OCI-M1 (cell line): ENCODE results near the gene TGFBR3L.
"Not testable (repeated sequence)": the region's sequence is repeated elsewhere in the genome, so short reads cannot be mapped to it uniquely, and the experiment has no call there.

Source experiments
- DNase-seq: peaks from one replicate; lab custom pipeline; 2025; lab: John Stamatoyannopoulos, UW

The TGFBR3L gene

GRCh38 chr19:7917267-7918061, 2.8 kb downstream of the TGFBR3L start:
- peak; percentile 90 for DNase-seq

- not testable (repeated sequence) for DNase-seq
Measured at GRCh38 chr19:7918062-7918614, 3.5 kb downstream of the TGFBR3L start.

GRCh38 chr19:7918615-7919421, 4.2 kb downstream of the TGFBR3L start:
- peak; percentile 33 for DNase-seq

DNA sequence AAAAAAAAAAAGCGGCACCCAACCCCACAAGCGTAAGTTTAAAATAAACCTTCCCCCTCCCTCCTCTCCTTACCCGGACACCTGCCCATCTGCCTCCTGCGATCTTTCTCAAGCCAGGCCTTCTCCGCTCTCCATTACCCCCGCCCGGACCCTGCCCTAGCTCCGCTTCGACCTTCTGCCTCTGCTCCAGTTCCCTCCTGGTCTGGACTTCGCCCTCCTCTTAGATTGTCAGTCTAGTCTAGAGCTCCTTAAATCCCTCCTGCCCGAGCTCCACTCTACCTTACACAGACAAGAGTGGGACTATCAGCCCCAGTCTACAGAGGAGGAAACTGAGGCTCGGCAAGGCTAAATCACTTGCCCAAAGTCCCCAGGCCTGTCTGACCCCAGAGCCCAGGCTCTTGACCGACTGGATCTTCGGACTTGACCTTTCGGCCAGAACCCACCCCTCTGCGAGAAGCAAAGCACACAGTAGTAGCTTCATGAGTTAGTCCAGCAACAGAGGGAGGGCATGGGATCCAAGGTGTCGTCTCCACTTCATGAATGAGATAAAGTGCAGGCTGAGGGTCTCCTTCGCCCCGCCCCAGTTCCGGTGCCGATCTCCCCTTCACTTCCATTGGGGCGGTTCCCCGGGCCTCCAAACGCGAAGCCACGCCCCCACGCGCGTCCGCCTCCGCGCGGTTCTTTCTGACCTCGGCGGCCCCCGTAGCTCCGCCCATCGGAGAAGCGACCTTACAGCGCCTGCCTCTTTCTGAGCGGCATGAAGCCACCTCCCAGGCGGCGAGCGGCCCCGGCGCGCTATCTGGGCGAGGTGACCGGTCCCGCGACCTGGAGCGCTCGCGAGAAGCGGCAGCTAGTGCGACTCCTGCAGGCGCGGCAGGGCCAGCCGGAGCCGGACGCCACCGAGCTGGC, 5.2 kb downstream of the TGFBR3L start, which contains the start of gene SNAPC2:
Gene SNAPC2, plus strand, starts transcription at position 729 of the 909 bp plus-strand sequence. Its CDS starts 29 bp downstream, at position 758.
- peak; percentile 99 for DNase-seq

DNA sequence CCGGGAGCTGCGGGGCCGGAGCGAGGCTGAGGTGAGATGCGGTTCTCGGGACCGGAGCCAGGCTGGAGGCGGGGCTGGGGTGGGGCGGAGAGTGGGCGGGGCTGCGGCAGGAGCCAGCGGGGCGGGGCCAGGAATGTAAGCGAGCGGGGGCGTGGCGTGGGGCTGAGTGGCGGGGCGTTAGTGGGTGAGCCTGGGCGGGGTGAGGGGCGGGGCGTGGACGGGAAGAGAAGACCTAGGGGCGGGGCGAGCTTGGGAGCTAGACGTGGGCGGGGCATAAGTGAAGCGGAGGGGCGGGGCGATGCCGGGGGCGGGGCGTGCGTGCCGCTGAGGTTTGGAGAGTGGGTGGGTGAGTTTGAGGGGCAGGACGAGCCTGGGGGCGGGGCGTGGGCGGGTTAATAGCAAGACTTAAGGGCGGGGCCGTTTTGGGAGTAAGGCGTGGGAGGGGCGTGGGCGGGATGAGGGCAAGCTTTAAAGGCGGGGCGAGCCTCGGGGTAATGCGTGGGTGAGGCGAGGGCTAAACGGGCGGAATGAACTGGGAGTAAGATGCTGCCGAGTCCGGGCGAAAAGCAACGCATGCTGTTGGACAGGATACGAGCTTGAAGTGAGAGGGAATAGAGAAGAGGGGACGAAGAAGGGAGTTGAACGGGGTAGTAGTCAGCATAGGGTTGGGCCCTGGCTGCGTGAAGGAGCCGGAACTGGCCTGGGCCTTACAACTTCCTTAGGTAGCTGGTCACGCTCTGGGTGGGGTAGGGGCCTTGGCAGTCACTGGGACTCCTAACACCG, 6.1 kb downstream of the TGFBR3L start:
- peak; percentile 99 for DNase-seq

GRCh38 chr19:7921302-7921966, 6.8 kb downstream of the TGFBR3L start:
- no peak for DNase-seq

DNA sequence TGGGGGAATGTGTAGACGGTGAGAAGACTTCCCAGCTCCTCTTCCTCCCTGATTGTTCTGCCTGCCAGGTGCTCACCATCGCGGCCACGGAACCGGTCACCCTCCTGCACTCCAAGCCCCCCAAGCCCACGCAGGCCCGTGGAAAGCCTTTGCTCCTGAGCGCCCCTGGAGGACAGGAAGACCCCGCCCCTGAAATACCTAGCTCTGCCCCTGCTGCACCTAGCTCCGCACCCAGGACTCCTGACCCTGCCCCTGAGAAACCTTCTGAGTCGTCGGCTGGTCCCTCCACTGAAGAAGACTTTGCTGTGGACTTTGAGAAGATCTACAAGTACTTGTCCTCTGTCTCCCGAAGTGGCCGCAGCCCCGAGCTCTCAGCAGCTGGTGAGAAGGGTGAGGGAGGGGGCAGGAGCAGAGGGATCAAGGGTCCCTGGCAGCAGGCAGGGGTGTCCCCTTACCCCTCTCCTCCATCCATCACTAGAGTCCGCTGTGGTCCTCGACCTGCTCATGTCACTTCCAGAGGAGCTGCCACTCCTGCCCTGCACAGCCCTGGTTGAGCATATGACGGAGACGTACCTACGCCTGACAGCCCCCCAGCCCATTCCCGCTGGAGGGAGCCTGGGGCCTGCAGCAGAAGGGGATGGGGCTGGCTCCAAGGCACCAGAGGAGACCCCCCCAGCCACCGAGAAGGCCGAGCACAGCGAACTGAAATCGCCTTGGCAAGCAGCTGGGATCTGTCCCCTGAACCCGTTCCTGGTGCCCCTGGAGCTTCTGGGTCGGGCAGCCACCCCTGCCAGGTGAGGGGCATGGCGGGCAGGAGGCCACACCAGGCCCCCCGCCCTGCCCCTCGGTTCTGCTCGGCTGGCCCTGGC, 7.6 kb downstream of the TGFBR3L start:
- no peak for DNase-seq

DNA sequence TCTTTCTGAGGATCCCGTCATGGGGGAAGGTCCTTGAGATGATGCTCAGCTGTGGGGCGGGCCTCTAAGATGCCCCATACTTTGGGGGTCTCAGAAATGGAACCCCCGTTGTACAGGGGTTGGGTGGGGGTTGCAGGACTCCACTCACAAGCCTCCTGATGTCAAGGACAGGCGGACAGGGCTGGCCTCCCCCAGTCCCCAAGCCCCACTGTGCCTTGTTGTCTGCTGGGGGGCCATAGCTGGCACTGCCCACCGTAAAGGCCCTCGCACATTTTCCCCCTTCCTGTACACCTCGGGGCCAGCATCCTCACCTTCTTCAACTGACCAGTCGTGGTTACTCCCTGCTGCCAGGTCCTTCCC, 8.2 kb downstream of the TGFBR3L start:
- no peak for DNase-seq

DNA sequence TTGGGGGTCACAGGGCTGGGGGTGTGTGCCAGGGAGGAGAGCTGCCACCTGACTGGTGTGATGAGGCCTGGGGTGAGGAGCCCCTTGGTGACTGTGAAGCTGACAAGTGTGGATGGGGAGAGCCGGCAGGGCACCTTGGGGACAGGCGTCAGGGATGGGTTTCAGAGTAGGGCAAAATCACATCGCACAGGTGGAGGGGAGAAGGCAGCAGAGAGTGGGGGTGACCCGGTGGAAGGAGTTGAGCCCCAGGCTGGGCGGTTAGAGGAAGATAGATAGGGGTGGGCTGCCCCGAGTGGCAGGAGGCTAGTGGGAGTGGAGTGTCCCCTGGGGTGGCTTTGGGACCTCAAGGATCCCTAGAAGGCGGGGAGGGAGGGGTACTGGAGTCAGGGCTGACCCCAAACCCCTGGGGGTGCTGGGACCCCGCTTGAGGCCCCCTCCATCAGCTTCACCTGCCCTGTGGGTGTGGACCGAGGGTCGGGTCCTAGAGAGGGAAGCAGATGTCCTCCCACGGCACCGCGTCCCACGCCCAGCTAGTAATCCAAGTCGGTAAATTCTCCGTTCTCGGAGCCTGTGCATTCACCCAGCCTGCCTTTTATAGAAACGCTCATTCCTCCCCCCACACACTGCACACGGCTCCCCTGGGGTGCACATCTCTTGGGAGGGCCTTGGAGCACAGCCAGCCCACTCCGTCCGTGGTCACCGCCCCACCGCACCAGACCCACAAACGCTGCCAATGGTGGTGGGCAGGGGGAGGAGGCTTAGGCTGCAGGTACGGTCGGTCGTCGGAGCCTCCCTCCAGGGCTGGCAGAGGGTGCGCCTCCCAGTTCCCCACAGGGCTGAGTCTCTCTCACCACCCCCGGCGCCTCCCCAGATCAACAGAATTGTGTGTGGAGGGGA, 8.9 kb downstream of the TGFBR3L start:
- DNase-seq, result no peak

DNA sequence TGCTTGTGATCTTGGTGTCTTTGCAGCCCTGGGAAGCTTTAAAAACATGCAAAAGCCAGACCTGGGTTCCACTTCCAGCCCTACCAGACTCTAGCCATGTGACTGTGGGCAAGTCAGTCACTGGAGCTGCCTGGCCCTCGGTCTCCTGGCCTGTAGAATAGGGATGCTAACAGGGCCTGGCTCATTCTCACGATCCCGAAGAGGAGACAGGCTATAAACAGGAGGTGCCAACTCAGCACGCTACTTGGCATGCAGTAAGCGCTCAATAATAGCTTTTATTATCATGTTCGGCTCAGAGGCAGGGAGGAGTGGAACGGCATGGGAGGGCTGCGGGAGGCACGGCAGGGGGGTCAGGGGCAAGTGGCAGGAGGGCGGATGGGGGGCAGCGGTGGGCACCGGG, 9.6 kb downstream of the TGFBR3L start:
- no peak for DNase-seq

DNA sequence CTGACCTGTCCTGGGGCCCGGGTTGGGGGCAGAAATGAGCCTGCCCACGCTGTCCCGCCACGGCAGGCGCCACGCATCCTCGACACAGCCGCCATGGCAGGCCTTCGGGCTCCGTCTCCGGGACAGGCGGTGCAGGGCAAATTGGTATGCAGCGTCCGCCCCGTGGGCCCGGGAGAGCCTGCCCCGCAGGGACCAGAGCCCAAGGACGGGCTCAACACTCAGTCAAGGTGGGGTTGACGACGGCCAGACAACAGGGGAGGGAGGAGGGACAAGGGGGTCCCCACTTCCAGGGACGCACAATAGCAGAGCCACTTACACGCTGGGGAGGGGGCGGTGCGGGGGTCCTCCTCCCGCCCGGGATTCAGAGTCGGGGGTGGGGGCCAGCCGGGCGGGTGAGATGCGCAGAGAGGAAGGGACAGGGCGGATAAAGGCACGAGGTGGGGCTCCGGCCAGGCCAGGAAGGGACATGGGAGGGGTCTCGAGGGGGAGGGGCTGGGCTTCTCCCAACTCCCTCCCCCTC, 10.1 kb downstream of the TGFBR3L start:
- no peak for DNase-seq

GRCh38 chr19:7925171-7925851, 10.7 kb downstream of the TGFBR3L start:
- DNase-seq, result peak; percentile 94

GRCh38 chr19:7926021-7926726, 11.5 kb downstream of the TGFBR3L start, which contains the start of gene CTXN1:
Gene CTXN1, minus strand, starts transcription at chr19:7926135. Its CDS starts 597 bp downstream, at chr19:7925538.
- DNase-seq, result peak; percentile 88

DNA sequence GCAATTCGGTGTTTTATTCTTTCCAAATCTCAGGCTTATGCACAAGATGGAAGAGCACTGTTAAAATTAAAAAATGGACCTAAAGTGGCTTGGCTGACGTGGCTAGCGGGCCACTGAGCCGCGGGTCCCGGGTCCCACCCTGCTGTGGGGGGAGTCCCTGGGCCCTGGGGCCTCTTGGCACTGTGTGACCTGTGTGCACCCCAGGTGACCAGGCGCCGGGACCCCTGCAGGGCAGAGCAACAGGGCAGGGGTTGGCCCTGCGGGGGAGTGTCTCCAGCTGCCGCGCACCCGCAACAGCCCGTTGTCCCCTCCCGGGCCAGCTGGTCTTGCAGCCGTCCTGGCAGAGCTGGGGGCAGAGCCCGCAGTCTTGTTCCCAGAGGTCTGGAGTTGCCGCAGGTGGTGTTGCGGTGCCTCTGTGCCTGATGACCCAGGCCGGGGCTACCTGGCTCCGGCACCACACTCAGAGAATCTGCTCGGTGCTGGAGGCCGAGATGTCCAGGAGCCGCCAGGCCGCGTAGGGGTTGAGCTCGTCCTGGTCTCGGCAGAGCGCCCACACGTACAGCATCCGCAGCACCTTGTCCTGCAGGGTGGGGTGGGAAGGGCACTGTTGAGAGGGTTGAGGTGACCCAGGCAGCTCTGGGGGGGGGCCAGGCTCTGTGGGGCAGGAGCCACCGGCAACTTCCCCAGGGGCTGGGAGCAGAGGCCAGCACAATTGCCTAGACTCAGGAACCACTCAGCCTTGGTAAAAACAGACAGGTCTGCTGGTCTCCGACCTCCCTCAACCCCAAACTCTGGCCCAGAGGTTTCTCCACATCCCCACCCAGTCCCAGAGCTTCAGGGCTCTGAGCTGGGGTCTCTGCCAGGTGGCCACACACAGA, 12.3 kb downstream of the TGFBR3L start:
- DNase-seq, result no peak

DNA sequence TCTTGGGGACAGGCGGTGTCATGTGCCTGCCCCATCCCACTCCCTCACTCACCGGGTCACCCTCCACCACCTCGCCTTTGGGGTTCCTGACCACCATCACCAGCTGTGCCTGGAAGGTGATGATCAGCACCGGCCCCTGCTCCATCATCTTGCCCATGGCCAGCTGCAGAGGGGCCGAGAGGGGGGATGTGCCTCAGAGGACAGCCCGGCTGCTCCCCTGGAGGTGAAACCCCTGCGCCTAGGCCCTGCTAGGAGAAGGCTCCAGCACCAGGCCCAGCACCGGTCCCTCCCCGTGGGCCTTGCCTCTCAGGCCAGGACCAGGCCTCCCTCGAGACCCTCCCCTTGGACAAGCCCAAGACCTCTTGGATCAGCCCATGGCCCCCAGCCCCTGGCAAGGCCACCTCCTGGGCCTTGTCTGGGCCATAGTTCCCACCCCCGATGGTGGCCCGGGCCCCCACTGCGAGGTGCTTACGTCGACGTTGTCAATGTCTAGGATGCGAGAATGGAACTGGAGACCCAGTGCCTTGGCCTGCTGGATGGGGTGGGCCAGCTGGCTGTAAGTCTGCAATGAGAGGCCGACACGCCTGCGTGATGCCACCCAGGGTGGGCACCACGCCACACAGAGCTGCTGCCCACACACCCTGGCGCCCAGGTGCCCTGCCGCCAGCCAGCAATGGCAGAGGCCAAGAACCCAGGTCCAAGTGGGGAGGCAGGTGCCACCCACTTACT, 13.1 kb downstream of the TGFBR3L start:
- no peak for DNase-seq
